ENCODE data around the gene HEATR1.

The HEATR1 gene

GRCh38 chr1:236522937-236523703 is 81.2 kb downstream of the HEATR1 start:
- CTCF ChIA-PET: interaction anchor here (1.6 kb wide), 1 partner anchor 368 kb away, joined by 3 read pairs; no protein-coding TSS in a partner anchor
- POLR2A ChIA-PET: no interaction called here
- Histone ChIP-seq H3K4me1 (ENCODE audit: control insufficient read depth, insufficient read depth, low read length) (peaks cover 6% of the 10 kb centered on the region), H3K27ac (ENCODE audit: extremely low read depth, low read depth, low read length) (peak overlapping the region; percentile 72; the same call in 1 of the 2 replicates), H3K9me3 (ENCODE audit: control insufficient read depth, insufficient read depth, low read depth, low read length) (no peaks in the 10 kb centered on the region), H3K36me3 (ENCODE audit: control insufficient read depth in 2 of 2, insufficient read depth in 1 of 2, low read length in 2 of 2) (peaks cover 0 to 3% of the 10 kb centered on the region in 2 experiments; a peak in 1 of 3 replicates), H3K4me3 (ENCODE audit: low read depth, low read length) (peak overlapping the region; percentile 85)
- TF ChIP-seq ZNF280D (tag by site-specific recombination; IDR thresholded peaks at IDR 0.05) (no peak), SETDB1 (IDR thresholded peaks at IDR 0.05; ENCODE audit: insufficient read length, low read length) (no peak), ZNF155 (tag by site-specific recombination; IDR thresholded peaks at IDR 0.05) (no peak), PRDM1 (tag by site-specific recombination; IDR thresholded peaks at IDR 0.05) (no peak), ZNF596 (tag by site-specific recombination; IDR thresholded peaks at IDR 0.05) (no peak), ZNF26 (tag by site-specific recombination; IDR thresholded peaks at IDR 0.05) (no peak), ZNF791 (tag by site-specific recombination; IDR thresholded peaks at IDR 0.05) (no peak), ZNF660 (tag by site-specific recombination; IDR thresholded peaks at IDR 0.05) (no peak), ZNF677 (tag by site-specific recombination; IDR thresholded peaks at IDR 0.05) (no peak), ZNF341 (tag by site-specific recombination; IDR thresholded peaks at IDR 0.05; ENCODE audit: low read depth) (no peak), ZBTB26 (tag by site-specific recombination; optimal IDR thresholded peaks at IDR 0.05) (no peak), ZNF112 (tag by site-specific recombination; IDR thresholded peaks at IDR 0.05) (no peak), ZNF114 (tag by site-specific recombination; IDR thresholded peaks at IDR 0.05) (no peak), ZNF132 (tag by site-specific recombination; IDR thresholded peaks at IDR 0.05; ENCODE audit: borderline replicate concordance) (no peak), ZEB2 (tag by site-specific recombination; IDR thresholded peaks at IDR 0.05) (no peak), ZNF76 (tag by site-specific recombination; IDR thresholded peaks at IDR 0.05; ENCODE audit: borderline replicate concordance, low read depth) (no peak)

- H3K4me3 ChIP-seq (ENCODE audit: low read depth, low read length): no peak overlapping the region
- ChIA-PET CTCF (interaction anchor here (0.6 to 2.0 kb wide), 8 partner anchors 11 to 684 kb away, joined by 3 to 8 read pairs (median 4); no protein-coding TSS in a partner anchor), POLR2A (no interaction called here)
Observed at GRCh38 chr1:236520445-236521005, 83.8 kb downstream of the HEATR1 start.

More at GRCh38 chr1:236520445-236521005, 83.8 kb downstream of the HEATR1 start:
- no peaks in the 10 kb centered on the region for H3K36me3 ChIP-seq (ENCODE audit: control insufficient read depth in 2 of 2, insufficient read depth in 1 of 2, low read length in 2 of 2)
- H3K27ac ChIP-seq (ENCODE audit: extremely low read depth, low read depth, low read length): no peak overlapping the region
- H3K4me1 ChIP-seq (ENCODE audit: control insufficient read depth, insufficient read depth, low read length): peaks cover 19% of the 10 kb centered on the region
- H3K9me3 ChIP-seq (ENCODE audit: control insufficient read depth, insufficient read depth, low read depth, low read length): no peaks in the 10 kb centered on the region
- TF ChIP-seq ATF2 (tag by site-specific recombination; IDR thresholded peaks at IDR 0.05; ENCODE audit: low read depth) (peak; percentile 82), GLIS1 (tag by site-specific recombination; IDR thresholded peaks at IDR 0.05) (peak; percentile 49; the same call in 1 of the 2 replicates), ZNF423 (tag by site-specific recombination; IDR thresholded peaks at IDR 0.05) (no peak), GLIS2 (tag by site-specific recombination; IDR thresholded peaks at IDR 0.05) (no peak), ZNF184 (tag by site-specific recombination; IDR thresholded peaks at IDR 0.05) (no peak), PRDM10 (tag by site-specific recombination; IDR thresholded peaks at IDR 0.05) (peak; percentile 61)

Measured in HEK293 (cell line).